A549 (cell line): ENCODE results near the gene PTPN14. TPM values are rescaled to one million over a fixed set of nuclear protein-coding genes. Genes with fewer than 3 reads are reported as not detected.
"Not testable (repeated sequence)": the region's sequence is repeated elsewhere in the genome, so short reads cannot be mapped to it uniquely, and the experiment has no call there.

ENCODE experiments used
- ATAC-seq, 2 experiments: fragments of 200-7000 bp in 1 of 2; fragments of >200 bp in 1 of 2; cut with Nextera tagmentation in 1 of 2; cut with Tn5 transposase in 1 of 2; 3 replicates each; pipeline versions ENCODE4 v1.8.0 to v1.9.1; 2018 to 2020; ENCODE audit warnings: mild to moderate bottlenecking in 1 of 2, moderate library complexity in 1 of 2
- CTCF ChIA-PET: fragments of 300-600 bp; sonication (Branson Sonifier 250); formaldehyde crosslinking; extraction: SDS; loops from one replicate; lab custom pipeline; 2021; ENCODE audit warnings: antibody characterized with exemption, inconsistent platforms; lab: Yijun Ruan, JAX
- POLR2A ChIA-PET: fragments of 350-600 bp; formaldehyde crosslinking; extraction: SDS; loops from one replicate; lab custom pipeline; 2021; ENCODE audit warnings: antibody characterized with exemption, inconsistent platforms; lab: Yijun Ruan, JAX
- DNase-seq, 2 experiments: peaks; one replicate each; pipeline versions ENCODE4 v3.0.0 to v3.0.0-alpha.2; 2011 to 2016; ENCODE audit warnings: low read depth in 1 of 2, low spot score in 1 of 2
- FAIRE-seq: peaks from 2 replicates; lab custom pipeline; 2011; peaks lifted over from hg19 to GRCh38; lab: Jason Lieb, UNC
- H3K27ac ChIP-seq, 2 experiments: fragments of >200 bp; sonication (Bioruptor Twin); formaldehyde crosslinking; 3 replicates each; pipeline ENCODE4 v1.5.1; 2016 to 2017
- H3K4me1 ChIP-seq: fragments of >200 bp; sonication (Bioruptor Twin); formaldehyde crosslinking; 3 replicates; pipeline ENCODE4 v1.6.1; 2016
- H3K4me2 ChIP-seq: fragments of >200 bp; sonication (Bioruptor Twin); formaldehyde crosslinking; 3 replicates; pipeline ENCODE4 v1.6.1; 2016
- H3K4me3 ChIP-seq: fragments of >200 bp; sonication (Bioruptor Twin); formaldehyde crosslinking; 3 replicates; pipeline ENCODE4 v1.5.1; 2016
- H3K9me3 ChIP-seq: fragments of >200 bp; sonication (Bioruptor Twin); formaldehyde crosslinking; 3 replicates; pipeline ENCODE4 v1.6.1; 2016
- BCL3 ChIP-seq: fragments of >200 bp; sonication (Bioruptor Twin); formaldehyde crosslinking; IDR thresholded peaks from 3 replicates; pipeline ENCODE4 v1.6.1; 2016
- E2F6 ChIP-seq: IDR thresholded peaks from 2 replicates; pipeline ENCODE4 v1.6.1; 2012; ENCODE audit warnings: low read depth, borderline replicate concordance
- EHMT2 ChIP-seq: fragments of 200-600 bp; sonication (generic); IDR thresholded peaks from 2 replicates; pipeline ENCODE4 v1.6.1; 2016; ENCODE audit warnings: antibody characterized with exemption, low read depth, mild to moderate bottlenecking, moderate library complexity
- GATA3 ChIP-seq: IDR thresholded peaks from 2 replicates; pipeline ENCODE4 v1.6.1; 2012; ENCODE audit warnings: borderline replicate concordance
- HOXB13 ChIP-seq: fragments of 250-450 bp; sonication (Bioruptor Pico); IDR thresholded peaks from 2 replicates; pipeline ENCODE4 v1.5.0; 2020; ENCODE audit warnings: low read depth, mild to moderate bottlenecking, moderate library complexity
- KDM1A ChIP-seq: fragments of 200-600 bp; sonication (generic); IDR thresholded peaks from 2 replicates; pipeline ENCODE4 v1.6.1; 2016; ENCODE audit warnings: low read depth, mild to moderate bottlenecking
- MAFK ChIP-seq: fragments of 450-650 bp; IDR thresholded peaks from 2 replicates; pipeline ENCODE4 v1.6.1; 2014; ENCODE audit not compliant: partially characterized antibody
- PBX3 ChIP-seq: IDR thresholded peaks from 2 replicates; pipeline ENCODE4 v1.6.1; 2012
- RAD21 ChIP-seq, 2 experiments: fragments of >200 bp in 1 of 2; sonication (Bioruptor Twin) in 1 of 2; formaldehyde crosslinking in 1 of 2; IDR thresholded peaks in 1 of 2; conservative IDR thresholded peaks in 1 of 2; 2 replicates in 1 of 2; 3 replicates in 1 of 2; pipeline ENCODE4 v1.6.1; 2012 to 2018; ENCODE audit warnings: inconsistent platforms in 1 of 2
- RCOR1 ChIP-seq: fragments of 150-350 bp; IDR thresholded peaks from 2 replicates; pipeline ENCODE4 v1.6.1; 2014; ENCODE audit warnings: antibody characterized with exemption, low read length, low read depth
- RFX5 ChIP-seq: fragments of 450-650 bp; IDR thresholded peaks from 2 replicates; pipeline ENCODE4 v1.7.1; 2014; ENCODE audit warnings: antibody characterized with exemption, mild to moderate bottlenecking, moderate library complexity
- SMC3 ChIP-seq: fragments of >200 bp; sonication (Bioruptor Twin); formaldehyde crosslinking; IDR thresholded peaks from 3 replicates; pipeline ENCODE4 v1.6.1; 2018; ENCODE audit warnings: inconsistent platforms
- ZNF302 ChIP-seq: fragments of 250-450 bp; sonication (Bioruptor Pico); IDR thresholded peaks from 2 replicates; pipeline ENCODE4 v1.9.0; 2021; ENCODE audit warnings: inconsistent platforms, mild to moderate bottlenecking, moderate library complexity
- WGBS: methylation state at CpG from one replicate; pipeline ENCODE4 v1.1.6; 2017; ENCODE audit errors: missing lambda C conversion rate; 5-methylcytosine and 5-hydroxymethylcytosine counted together
- polyA plus RNA-seq, 4 experiments: library from polyadenylated mRNA; depleted of rRNA in 3 of 4; stranded (reverse); fragments of >200 nt; fragmentation: RNase III in 1 of 4; extraction: RNeasy Plus Mini Kit Qiagen cat#74134 plus additional on column Dnase treatment in 1 of 4; gene quantifications; 2 replicates in 3 of 4; 3 replicates in 1 of 4; pipeline ENCODE4 v1.2.3, GENCODE V29; 2011 to 2017

Gene PTPN14
- polyA plus RNA-seq, 2 of the 4 experiments (the other 2 are of a cell fraction), result 9.2 to 10.0 TPM

GRCh38 chr1:214581785-214582184 lies 30.4 kb upstream of the PTPN14 start (continued):
- TF ChIP-seq GATA3 (peak; percentile 43; the same call in 1 of the 2 replicates), PBX3 (0 out of 2 replicates have a peak, but pooled peaks have one; percentile 44), RAD21 (conservative IDR thresholded peaks at IDR 0.05 in 1 of 2, IDR thresholded peaks at IDR 0.05 in 1 of 2) (peak; percentile 20; a peak in 1 of 5 replicates), EHMT2 (no peak), SMC3 (no peak; the same call in 2 of the 3 replicates)

GRCh38 chr1:214579183-214579582 lies 27.8 kb upstream of the PTPN14 start:
- Histone ChIP-seq H3K9me3 (peaks cover 25% of the 10 kb centered on the region), H3K4me2 (no peak overlapping the region), H3K27ac (no peak overlapping the region), H3K4me1 (peaks cover 30% of the 10 kb centered on the region), H3K4me3 (no peak overlapping the region)
- ATAC-seq (no peak), DNase-seq (no peak), FAIRE-seq (no peak)
- POLR2A ChIA-PET, result no interaction called here
- no peak for TF ChIP-seq HOXB13 (CRISPR knock-in tag)
- no peak for TF ChIP-seq RCOR1
- TF ChIP-seq RFX5, result no peak
- no peak for TF ChIP-seq ZNF302 (CRISPR knock-in tag)
- TF ChIP-seq E2F6, result no peak
- no peak for TF ChIP-seq KDM1A
- CTCF ChIA-PET, result interaction anchor here (0.7 to 26.0 kb wide), 8 partner anchors 9 to 317 kb away, joined by 3 to 515 read pairs (median 4); partner anchors contain the start of gene PTPN14

GRCh38 chr1:214576120-214576519 lies 24.7 kb upstream of the PTPN14 start:
- H3K4me1 ChIP-seq, FAIRE-seq, H3K27ac ChIP-seq, H3K4me2 ChIP-seq, H3K4me3 ChIP-seq, POLR2A ChIA-PET, ATAC-seq, DNase-seq: not testable (repeated sequence)
- CTCF ChIA-PET, result interaction anchor here (1.0 to 26.0 kb wide), 4 partner anchors 8 to 362 kb away, joined by 3 to 515 read pairs (median 3); no protein-coding TSS in a partner anchor
- 67% methylated on average over 3 of the region's 3 CpGs for WGBS
- H3K9me3 ChIP-seq, result peaks cover 25% of the 10 kb centered on the region

GRCh38 chr1:214574598-214575411 lies 23.4 kb upstream of the PTPN14 start:
- Histone ChIP-seq H3K27ac (no peak overlapping the region; a peak in 1 of 6 replicates), H3K9me3 (peaks cover 25% of the 10 kb centered on the region), H3K4me2 (no peak overlapping the region), H3K4me3 (no peak overlapping the region), H3K4me1 (peaks cover 19% of the 10 kb centered on the region)
- ChIA-PET POLR2A (no interaction called here), CTCF (interaction anchor here (1.0 to 26.0 kb wide), 6 partner anchors 9 to 360 kb away, joined by 3 to 515 read pairs (median 4); partner anchors contain the start of gene PTPN14)
- no peak for FAIRE-seq
- 83% methylated on average over 3 of the region's 3 CpGs for WGBS
- ATAC-seq, result no peak
- TF ChIP-seq BCL3, result no peak
- peak; percentile 56 for TF ChIP-seq MAFK
- no peak for DNase-seq
